CD4-positive, CD25-positive, alpha-beta regulatory T cell (primary cell): Measurements from ENCODE around the gene RDH11. TPM values are rescaled to one million over a fixed set of nuclear protein-coding genes. Genes with fewer than 3 reads are reported as not detected.

ENCODE experiments used
- ATAC-seq, 2 donors: fragments of 150-1000 bp; cut with Tn5 transposase; one replicate each; pipeline ENCODE4 v1.10.0; 2021; ENCODE audit warnings: low read depth in 2 of 2, moderate number of reproducible peaks in 2 of 2, moderate library complexity in 1 of 2
- DNase-seq, 3 donors: peaks; one replicate each; pipeline versions ENCODE4 v3.0.0 to v3.0.0-alpha.2; 2012 to 2022; ENCODE audit warnings: mixed read lengths in 1 of 3
- H3K27ac ChIP-seq: one replicate; pipeline ENCODE4 v1.7.0; 2013; ENCODE audit warnings: mild to moderate bottlenecking, low read length; ENCODE audit not compliant: insufficient read depth, poor library complexity, severe bottlenecking
- H3K27me3 ChIP-seq: one replicate; pipeline ENCODE4 v1.7.0; 2013; ENCODE audit warnings: low read length; ENCODE audit not compliant: control insufficient read depth, insufficient read depth
- H3K36me3 ChIP-seq: one replicate; pipeline ENCODE4 v1.7.0; 2013; ENCODE audit warnings: mild to moderate bottlenecking, low read length, moderate library complexity; ENCODE audit not compliant: control insufficient read depth, insufficient read depth
- H3K4me1 ChIP-seq: 2 replicates; pipeline ENCODE4 v1.7.0; 2013; ENCODE audit warnings: mild to moderate bottlenecking, low read length; ENCODE audit not compliant: insufficient read depth, control insufficient read depth, poor library complexity, severe bottlenecking
- H3K4me3 ChIP-seq: one replicate; pipeline ENCODE4 v1.7.0; 2013; ENCODE audit warnings: low read depth, mild to moderate bottlenecking, low read length, moderate library complexity
- H3K9me3 ChIP-seq, 2 experiments: 1 replicate in 1 of 2; 2 replicates in 1 of 2; pipeline ENCODE4 v1.7.0; 2013; ENCODE audit warnings: low read length in 2 of 2, mild to moderate bottlenecking in 1 of 2, moderate library complexity in 1 of 2; ENCODE audit not compliant: control insufficient read depth in 2 of 2
- H3K27ac Mint-ChIP-seq, 3 donors: one replicate each; pipeline ENCODE4 v1.8.0; 2020 to 2022; ENCODE audit warnings: mild to moderate bottlenecking in 3 of 3, mixed read lengths in 3 of 3, moderate library complexity in 2 of 3
- H3K27me3 Mint-ChIP-seq: one replicate; pipeline ENCODE4 v1.8.0; 2022; ENCODE audit warnings: mild to moderate bottlenecking, mixed read lengths
- H3K36me3 Mint-ChIP-seq: one replicate; pipeline ENCODE4 v1.8.0; 2020; ENCODE audit warnings: mixed read lengths
- H3K4me1 Mint-ChIP-seq, 4 donors: one replicate each; pipeline ENCODE4 v1.8.0; 2020 to 2022; ENCODE audit warnings: mixed read lengths in 4 of 4, mild to moderate bottlenecking in 1 of 4
- H3K4me3 Mint-ChIP-seq, 4 donors: one replicate each; pipeline ENCODE4 v1.8.0; 2020 to 2022; ENCODE audit warnings: mild to moderate bottlenecking in 4 of 4, mixed read lengths in 4 of 4, moderate library complexity in 3 of 4
- H3K9me3 Mint-ChIP-seq, 7 donors: one replicate each; pipeline ENCODE4 v1.8.0; 2020 to 2022; ENCODE audit warnings: mixed read lengths in 7 of 7, mild to moderate bottlenecking in 3 of 7, moderate library complexity in 2 of 7
- polyA plus RNA-seq, 4 donors: library from polyadenylated mRNA; unstranded; fragments of 300-500 nt; fragmentation: Illumina TruSeq; gene quantifications; one replicate each; pipeline ENCODE4 v1.2.3, GENCODE V29; 2021
- total RNA-seq: library from RNA; stranded (reverse); gene quantifications from one replicate; pipeline ENCODE4 v1.2.3, GENCODE V29; 2022

RDH11 gene
- total and polyA plus RNA-seq, 5 donors from 2014 or later, result 26.7 to 84.1 (median 72.2) TPM

- no peak for ATAC-seq
- no peak overlapping the region for H3K4me3 Mint-ChIP-seq
- Histone ChIP-seq H3K4me3 (no peak overlapping the region), H3K27ac (no peak overlapping the region), H3K36me3 (peaks cover 26% of the 10 kb centered on the region), H3K27me3 (no peaks in the 10 kb centered on the region), H3K4me1 (peaks cover 25% of the 10 kb centered on the region), H3K9me3 (no peaks in the 10 kb centered on the region)
- H3K4me1 Mint-ChIP-seq, result peaks cover 23 to 48% (median 34%) of the 10 kb centered on the region in 4 donors
- H3K9me3 Mint-ChIP-seq, result peaks cover 0 to 2% (median 0%) of the 10 kb centered on the region in 7 donors
- no peak for DNase-seq
- H3K27me3 Mint-ChIP-seq, result no peaks in the 10 kb centered on the region
- H3K36me3 Mint-ChIP-seq, result peaks cover 20% of the 10 kb centered on the region
- no peak overlapping the region for H3K27ac Mint-ChIP-seq
Measured at GRCh38 chr14:67679006-67679405, 16.6 kb downstream of the RDH11 start.

- Histone ChIP-seq H3K4me3 (peak overlapping the region; percentile 91), H3K9me3 (no peaks in the 10 kb centered on the region), H3K36me3 (peaks cover 17% of the 10 kb centered on the region), H3K27ac (peak overlapping the region; percentile 90), H3K27me3 (no peaks in the 10 kb centered on the region), H3K4me1 (peaks cover 35% of the 10 kb centered on the region)
- peak overlapping the region; percentile 89 to 99 (median 93) for H3K4me3 Mint-ChIP-seq
- no peaks in the 10 kb centered on the region for H3K27me3 Mint-ChIP-seq
- H3K27ac Mint-ChIP-seq, result peak overlapping the region; percentile 87 to 95 (median 93)
- peaks cover 23 to 55% (median 42%) of the 10 kb centered on the region in 4 donors for H3K4me1 Mint-ChIP-seq
- H3K36me3 Mint-ChIP-seq, result peaks cover under 1% of the 10 kb centered on the region
- H3K9me3 Mint-ChIP-seq, result peaks cover 0 to 2% (median 0%) of the 10 kb centered on the region in 7 donors
- ATAC-seq, result no peak
- DNase-seq, result no peak
Measured at GRCh38 chr14:67675219-67675582, 20.4 kb downstream of the RDH11 start.

- no peaks in the 10 kb centered on the region for H3K27me3 ChIP-seq
- peak within 1 kb of the TSS; percentile 91 to 99 (median 94) for H3K4me3 Mint-ChIP-seq
- DNase-seq (peak; percentile 72 to 87 (median 83)), ATAC-seq (peak; percentile 92 to 95)
- H3K4me1 ChIP-seq, result peaks cover 30% of the 10 kb centered on the region
- peak within 1 kb of the TSS; percentile 90 for H3K27ac ChIP-seq
- no peaks in the 10 kb centered on the region for H3K9me3 ChIP-seq
- peak within 1 kb of the TSS; percentile 94 to 97 (median 95) for H3K27ac Mint-ChIP-seq
- H3K9me3 Mint-ChIP-seq, result peaks cover 0 to 2% (median 0%) of the 10 kb centered on the region in 7 donors
- H3K36me3 Mint-ChIP-seq, result peaks cover 4% of the 10 kb centered on the region
- peaks cover 25 to 55% (median 42%) of the 10 kb centered on the region in 4 donors for H3K4me1 Mint-ChIP-seq
- peaks cover 17% of the 10 kb centered on the region for H3K36me3 ChIP-seq
- no peaks in the 10 kb centered on the region for H3K27me3 Mint-ChIP-seq
- peak within 1 kb of the TSS; percentile 91 for H3K4me3 ChIP-seq
Measured at GRCh38 chr14:67674480-67675218, 20.9 kb downstream of the RDH11 start, which contains the start of gene VTI1B. TSS of gene VTI1B (minus strand) at chr14:67674632. CDS start at chr14:67674489, 143 bp downstream.

- ATAC-seq (peak; percentile 26 to 49), DNase-seq (peak in 2 of 3 donors; percentile 48 to 62)
- peaks cover 30 to 60% (median 44%) of the 10 kb centered on the region in 4 donors for H3K4me1 Mint-ChIP-seq
- peaks cover 0 to 2% (median 0%) of the 10 kb centered on the region in 7 donors for H3K9me3 Mint-ChIP-seq
- peak overlapping the region; percentile 90 for H3K27ac ChIP-seq
- H3K4me3 Mint-ChIP-seq, result peak overlapping the region; percentile 88 to 99 (median 92)
- peaks cover 4% of the 10 kb centered on the region for H3K36me3 Mint-ChIP-seq
- peaks cover 17% of the 10 kb centered on the region for H3K36me3 ChIP-seq
- peak overlapping the region; percentile 88 to 97 (median 94) for H3K27ac Mint-ChIP-seq
- peak overlapping the region; percentile 91 for H3K4me3 ChIP-seq
- no peaks in the 10 kb centered on the region for H3K27me3 Mint-ChIP-seq
- no peaks in the 10 kb centered on the region for H3K9me3 ChIP-seq
- peaks cover 31% of the 10 kb centered on the region for H3K4me1 ChIP-seq
- H3K27me3 ChIP-seq, result no peaks in the 10 kb centered on the region
Measured at GRCh38 chr14:67674139-67674479, 21.5 kb downstream of the RDH11 start.

- H3K27me3 ChIP-seq, result no peaks in the 10 kb centered on the region
- H3K27ac ChIP-seq, result no peak overlapping the region
- Mint-ChIP-seq H3K27ac (peak overlapping the region in 2 of 3 donors; percentile 88 to 94), H3K36me3 (peaks cover 4% of the 10 kb centered on the region), H3K4me1 (peaks cover 32 to 66% (median 48%) of the 10 kb centered on the region in 4 donors), H3K27me3 (no peaks in the 10 kb centered on the region), H3K9me3 (peaks cover 0 to 2% (median 0%) of the 10 kb centered on the region in 7 donors), H3K4me3 (peak overlapping the region; percentile 88 to 99 (median 92))
- H3K36me3 ChIP-seq, result peaks cover 10% of the 10 kb centered on the region
- no peaks in the 10 kb centered on the region for H3K9me3 ChIP-seq
- H3K4me1 ChIP-seq, result peaks cover 35% of the 10 kb centered on the region
- DNase-seq (no peak), ATAC-seq (no peak)
- peak overlapping the region; percentile 91 for H3K4me3 ChIP-seq
Measured at GRCh38 chr14:67673451-67673850, 22.1 kb downstream of the RDH11 start.

GRCh38 chr14:67668559-67668958, 27.0 kb downstream of the RDH11 start:
- Histone ChIP-seq H3K9me3 (no peaks in the 10 kb centered on the region), H3K27me3 (no peaks in the 10 kb centered on the region), H3K4me3 (no peak overlapping the region), H3K27ac (no peak overlapping the region), H3K4me1 (peaks cover 34% of the 10 kb centered on the region), H3K36me3 (no peaks in the 10 kb centered on the region)
- Mint-ChIP-seq H3K9me3 (no peaks in the 10 kb centered on the region), H3K4me1 (peaks cover 37 to 83% (median 66%) of the 10 kb centered on the region in 4 donors), H3K27me3 (no peaks in the 10 kb centered on the region), H3K36me3 (peaks cover 4% of the 10 kb centered on the region), H3K4me3 (peak overlapping the region in 1 of 4 donors; percentile 73), H3K27ac (peak overlapping the region in 2 of 3 donors; percentile 36 to 52)
- peak in 1 of 2 donors; percentile 5 for ATAC-seq
- DNase-seq, result no peak

- Mint-ChIP-seq H3K9me3 (no peaks in the 10 kb centered on the region), H3K36me3 (peaks cover 8% of the 10 kb centered on the region), H3K4me3 (peak overlapping the region in 3 of 4 donors; percentile 39 to 64 (median 62)), H3K27me3 (no peaks in the 10 kb centered on the region), H3K4me1 (peaks cover 32 to 78% (median 60%) of the 10 kb centered on the region in 4 donors), H3K27ac (peak overlapping the region in 2 of 3 donors; percentile 62 to 67)
- ATAC-seq (peak; percentile 77 to 78), DNase-seq (peak; percentile 20 to 78 (median 60))
- Histone ChIP-seq H3K36me3 (no peaks in the 10 kb centered on the region), H3K27ac (no peak overlapping the region), H3K27me3 (no peaks in the 10 kb centered on the region), H3K4me1 (peaks cover 24% of the 10 kb centered on the region), H3K9me3 (no peaks in the 10 kb centered on the region), H3K4me3 (no peak overlapping the region)
Measured at GRCh38 chr14:67666750-67667449, 28.7 kb downstream of the RDH11 start.
